ENCODE results near the gene CLASP2.

- TF ChIP-seq CTCF (IDR thresholded peaks at IDR 0.05; ENCODE audit: low read depth, low read length), result peak; percentile 84
- TF ChIP-seq EZH2phosphoT487 (IDR thresholded peaks at IDR 0.05; ENCODE audit: low read depth), result no peak
Observed at GRCh38 chr3:33636125-33636850, 81.8 kb downstream of the CLASP2 start.
